Small intestine (tissue), 7 donors: ENCODE measurements around the gene DDC. TPM values are rescaled to one million over a fixed set of nuclear protein-coding genes. Genes with fewer than 3 reads are reported as not detected.
A peak's percentile ranks its signal among the peaks of the same experiment; 100 is the strongest.

Experiments used
- DNase-seq, 2 donors: peaks; one replicate each; pipeline versions ENCODE4 v3.0.0 to v3.0.0-alpha.2; 2013
- FAIRE-seq: peaks from 2 replicates; lab custom pipeline; 2012; peaks lifted over from hg19 to GRCh38; lab: Jason Lieb, UNC
- H3K27ac ChIP-seq, 3 donors: one replicate each; pipeline ENCODE4 v1.5.1; 2013; ENCODE audit warnings: low read length in 2 of 3, mild to moderate bottlenecking in 2 of 3, control low read depth in 1 of 3, inconsistent platforms in 1 of 3, low read depth in 1 of 3, moderate library complexity in 1 of 3
- H3K27me3 ChIP-seq, 3 donors: one replicate each; pipeline ENCODE4 v1.6.1; 2013; ENCODE audit warnings: low read length in 3 of 3, inconsistent platforms in 1 of 3; ENCODE audit not compliant: control insufficient read depth in 3 of 3, insufficient read depth in 3 of 3
- H3K36me3 ChIP-seq, 3 donors: one replicate each; pipeline ENCODE4 v1.6.1; 2013; ENCODE audit warnings: low read length in 3 of 3, inconsistent platforms in 1 of 3, low read depth in 1 of 3, mild to moderate bottlenecking in 1 of 3, moderate library complexity in 1 of 3; ENCODE audit not compliant: control insufficient read depth in 3 of 3, insufficient read depth in 2 of 3
- H3K4me1 ChIP-seq, 3 donors: one replicate each; pipeline ENCODE4 v1.6.1; 2013; ENCODE audit warnings: low read length in 2 of 3, inconsistent platforms in 1 of 3, low read depth in 1 of 3, mild to moderate bottlenecking in 1 of 3, moderate library complexity in 1 of 3; ENCODE audit not compliant: control insufficient read depth in 3 of 3, insufficient read depth in 2 of 3
- H3K4me3 ChIP-seq, 3 donors: one replicate each; pipeline ENCODE4 v1.5.1; 2013; ENCODE audit warnings: low read length in 3 of 3, control low read depth in 1 of 3, inconsistent platforms in 1 of 3, low read depth in 1 of 3, mild to moderate bottlenecking in 1 of 3, moderate library complexity in 1 of 3
- H3K9me3 ChIP-seq, 2 donors: one replicate each; pipeline ENCODE4 v1.6.1; 2013; ENCODE audit warnings: low read depth in 1 of 2, low read length in 1 of 2; ENCODE audit not compliant: control insufficient read depth in 2 of 2, insufficient read depth in 1 of 2
- WGBS, 3 donors: extraction: QIAGEN DNeasy Blood & Tissue Kit; methylation state at CpG; one replicate each; pipeline ENCODE4 v1.1.7; 2013; 5-methylcytosine and 5-hydroxymethylcytosine counted together
- polyA plus RNA-seq, 4 donors: library from polyadenylated mRNA; stranded (reverse) in 3 of 4; unstranded in 1 of 4; fragments of 200-250 nt in 3 of 4; fragments of 120-200 nt in 1 of 4; gene quantifications; one replicate each; pipeline versions ENCODE4 v1.2.1 to v1.2.3, GENCODE V29; 2013
- donor health status: healthy with polysubstance abuse.
- donor health status: control.
- donor health status: control.
- donor health status: Bipolar disorder and iron deficiency.
- donor health status: healthy.

Gene DDC
- polyA plus RNA-seq, 4 donors, result 127 to 689 (median 344) TPM

DNA sequence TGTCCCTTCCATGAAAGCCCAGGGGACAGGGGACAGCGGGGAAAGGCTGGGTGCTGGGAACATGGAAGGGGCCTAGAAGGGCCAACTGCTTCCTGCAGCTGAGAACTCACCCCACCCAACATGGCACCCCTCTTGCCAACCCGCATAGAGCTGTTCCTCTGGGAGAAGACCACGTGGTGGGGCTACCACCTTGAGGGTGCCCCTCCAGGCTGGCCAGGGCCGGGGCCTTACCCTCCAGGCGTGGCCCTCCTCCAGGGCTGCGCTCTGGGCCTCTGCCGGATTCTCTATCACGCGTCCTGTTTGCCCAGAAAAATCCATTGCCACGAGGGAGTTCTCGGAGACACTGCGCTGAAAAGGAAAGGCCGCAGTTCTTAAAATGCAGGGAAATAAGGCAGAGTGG lies 39.9 kb upstream of the DDC start:
- DNase-seq (no peak), FAIRE-seq (no peak)
- Histone ChIP-seq H3K9me3 (no peaks in the 10 kb centered on the region), H3K36me3 (peaks cover 5 to 42% (median 8%) of the 10 kb centered on the region in 3 donors), H3K4me3 (no peak overlapping the region), H3K27me3 (no peaks in the 10 kb centered on the region), H3K27ac (no peak overlapping the region), H3K4me1 (no peaks in the 10 kb centered on the region)
- WGBS, 3 donors, result 94 to 98% (median 96%) methylated on average over 13 of the region's 13 CpGs

DNA sequence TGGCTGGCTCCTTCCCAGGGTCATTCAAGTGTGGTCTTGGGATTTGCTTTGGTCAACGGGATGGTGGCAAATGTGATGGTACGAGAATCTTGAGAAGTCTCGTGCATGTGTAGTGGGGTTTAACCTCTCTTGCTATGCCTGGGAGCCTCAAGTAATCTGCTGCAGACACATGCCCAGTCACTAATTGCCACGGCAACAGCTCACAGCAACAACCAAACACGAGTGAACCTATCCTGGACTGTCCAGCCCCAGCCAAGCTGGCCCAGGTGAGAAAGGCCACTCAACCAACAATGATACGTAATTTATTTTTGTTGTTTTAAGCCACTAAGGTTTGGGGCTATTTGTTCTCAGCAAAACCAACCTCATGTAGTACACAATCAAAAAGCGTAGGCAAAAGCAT lies 38.1 kb upstream of the DDC start:
- Histone ChIP-seq H3K4me1 (no peaks in the 10 kb centered on the region), H3K9me3 (no peaks in the 10 kb centered on the region), H3K27ac (no peak overlapping the region), H3K27me3 (no peaks in the 10 kb centered on the region), H3K36me3 (peaks cover 8 to 45% (median 11%) of the 10 kb centered on the region in 3 donors), H3K4me3 (no peak overlapping the region)
- FAIRE-seq, result no peak
- DNase-seq, result no peak
- WGBS, 3 donors, result 86 to 87% (median 87%) methylated on average over 7 of the region's 7 CpGs

DNA sequence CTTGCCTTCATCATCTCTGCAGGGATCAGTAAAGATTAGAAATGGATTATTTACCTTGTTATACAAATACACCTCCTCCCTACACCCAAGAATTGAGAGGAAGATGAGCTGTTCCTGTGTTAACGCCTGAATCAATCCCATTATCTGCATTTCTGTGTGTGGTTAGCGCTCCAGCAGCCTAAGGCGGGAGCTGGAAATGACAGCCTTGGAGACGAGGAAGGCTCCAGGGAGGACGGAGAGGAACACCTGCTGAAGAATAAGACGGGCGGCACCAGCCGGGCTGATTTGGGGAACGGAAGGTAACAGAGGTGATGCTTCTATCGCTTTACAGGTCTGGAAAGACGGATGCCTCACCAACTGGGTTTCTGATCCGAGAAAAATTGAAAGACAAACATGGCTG lies 34.2 kb upstream of the DDC start:
- H3K36me3 ChIP-seq, result peaks cover 3 to 32% (median 8%) of the 10 kb centered on the region in 3 donors
- FAIRE-seq (no peak), DNase-seq (no peak)
- H3K9me3 ChIP-seq, result no peaks in the 10 kb centered on the region
- 85 to 90% (median 88%) methylated on average over 12 of the region's 12 CpGs for WGBS, 3 donors
- H3K27ac ChIP-seq, result no peak overlapping the region
- no peak overlapping the region for H3K4me3 ChIP-seq
- H3K27me3 ChIP-seq, result no peaks in the 10 kb centered on the region
- no peaks in the 10 kb centered on the region for H3K4me1 ChIP-seq

DNA sequence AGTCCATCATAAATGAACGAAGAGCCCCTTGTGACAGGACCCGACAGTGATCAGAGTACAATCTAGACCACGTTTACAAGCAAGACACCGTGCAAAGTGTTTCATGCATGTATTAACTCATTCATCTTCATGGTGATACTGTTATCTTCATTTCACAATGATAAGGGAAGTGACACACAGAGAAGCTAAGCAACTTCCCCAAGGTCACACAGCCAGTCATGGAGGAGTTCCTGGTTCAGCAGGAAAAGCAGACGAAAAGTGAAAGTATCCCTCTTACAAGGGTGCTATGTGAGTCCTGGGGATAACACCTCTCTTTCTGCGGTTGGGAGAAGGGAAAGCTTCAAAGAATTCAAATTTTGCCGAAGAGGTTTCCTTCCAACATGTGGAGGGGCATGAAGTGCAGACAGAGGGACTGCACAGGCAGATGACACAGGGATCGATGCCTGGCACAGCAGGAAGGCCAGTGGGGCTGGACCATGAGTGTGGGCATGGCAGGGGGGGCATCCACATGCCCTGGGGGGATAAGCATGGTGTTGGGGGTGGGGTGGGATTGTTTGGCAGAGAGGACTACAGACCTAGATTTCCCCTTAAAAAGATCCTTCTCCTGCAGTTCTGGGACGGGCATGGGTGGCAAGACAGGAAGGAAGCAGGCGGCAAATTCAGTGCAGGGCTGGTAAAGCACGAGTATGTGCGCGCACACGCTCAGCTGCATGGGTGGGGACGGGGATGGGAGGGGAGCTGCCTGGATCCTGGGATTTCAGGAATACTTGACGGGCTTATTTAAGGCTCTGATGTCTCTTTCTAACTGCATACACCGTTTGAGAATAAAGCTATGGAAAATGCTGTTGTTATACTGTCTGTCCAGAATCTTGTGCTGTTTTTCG lies 33.5 kb upstream of the DDC start:
- no peak overlapping the region for H3K27ac ChIP-seq
- no peaks in the 10 kb centered on the region for H3K9me3 ChIP-seq
- H3K4me1 ChIP-seq, result no peaks in the 10 kb centered on the region
- WGBS, 3 donors, result 79 to 84% (median 83%) methylated on average over 18 of the region's 18 CpGs
- FAIRE-seq (no peak), DNase-seq (no peak)
- peaks cover 6 to 28% (median 7%) of the 10 kb centered on the region in 3 donors for H3K36me3 ChIP-seq
- no peaks in the 10 kb centered on the region for H3K27me3 ChIP-seq
- no peak overlapping the region for H3K4me3 ChIP-seq

DNA sequence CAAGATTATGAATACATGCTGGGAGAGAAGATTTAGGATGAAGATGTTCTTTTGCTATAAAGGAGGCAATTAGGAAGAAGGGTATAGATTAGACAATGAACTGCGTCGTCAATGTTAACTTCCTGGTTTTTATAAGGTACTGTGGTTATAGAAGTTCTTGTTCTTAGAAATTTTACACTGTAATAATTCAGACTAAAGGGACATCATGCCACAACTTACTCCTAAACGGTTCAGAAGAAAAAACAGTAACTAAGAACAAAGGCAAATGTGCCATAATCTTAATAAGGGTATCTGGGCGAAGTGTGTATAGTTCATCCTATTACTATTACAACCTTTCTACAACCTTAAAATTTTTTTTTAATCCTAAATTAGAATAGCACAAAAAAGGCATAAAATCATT lies 31.3 kb upstream of the DDC start:
- Histone ChIP-seq H3K4me3 (no peak overlapping the region), H3K4me1 (peaks cover 0 to 5% (median 0%) of the 10 kb centered on the region in 3 donors), H3K36me3 (peaks cover 5 to 34% (median 6%) of the 10 kb centered on the region in 3 donors), H3K9me3 (no peaks in the 10 kb centered on the region), H3K27ac (no peak overlapping the region), H3K27me3 (no peaks in the 10 kb centered on the region)
- FAIRE-seq (no peak), DNase-seq (no peak)
- 71 to 80% (median 71%) methylated on average over 4 of the region's 4 CpGs for WGBS, 3 donors

- peaks cover 5 to 34% (median 6%) of the 10 kb centered on the region in 3 donors for H3K36me3 ChIP-seq
- no peak for FAIRE-seq
- 47 to 75% (median 56%) methylated on average over 5 of the region's 5 CpGs for WGBS, 3 donors
- H3K27me3 ChIP-seq, result no peaks in the 10 kb centered on the region
- no peaks in the 10 kb centered on the region for H3K9me3 ChIP-seq
- H3K27ac ChIP-seq, result no peak overlapping the region
- H3K4me1 ChIP-seq, result peaks cover 0 to 12% (median 0%) of the 10 kb centered on the region in 3 donors
- no peak overlapping the region for H3K4me3 ChIP-seq
- DNase-seq, result peak; percentile 48 to 53
Measured at GRCh38 chr7:50595491-50596102, 30.4 kb upstream of the DDC start.

- FAIRE-seq (no peak), DNase-seq (no peak)
- no peak overlapping the region for H3K4me3 ChIP-seq
- H3K36me3 ChIP-seq, result peaks cover 5 to 34% (median 6%) of the 10 kb centered on the region in 3 donors
- peaks cover 0 to 12% (median 0%) of the 10 kb centered on the region in 3 donors for H3K4me1 ChIP-seq
- H3K9me3 ChIP-seq, result no peaks in the 10 kb centered on the region
- H3K27ac ChIP-seq, result no peak overlapping the region
- no peaks in the 10 kb centered on the region for H3K27me3 ChIP-seq
- 63 to 72% (median 69%) methylated on average over 7 of the region's 7 CpGs for WGBS, 3 donors
Measured at GRCh38 chr7:50594734-50595485, 29.7 kb upstream of the DDC start.

DNA sequence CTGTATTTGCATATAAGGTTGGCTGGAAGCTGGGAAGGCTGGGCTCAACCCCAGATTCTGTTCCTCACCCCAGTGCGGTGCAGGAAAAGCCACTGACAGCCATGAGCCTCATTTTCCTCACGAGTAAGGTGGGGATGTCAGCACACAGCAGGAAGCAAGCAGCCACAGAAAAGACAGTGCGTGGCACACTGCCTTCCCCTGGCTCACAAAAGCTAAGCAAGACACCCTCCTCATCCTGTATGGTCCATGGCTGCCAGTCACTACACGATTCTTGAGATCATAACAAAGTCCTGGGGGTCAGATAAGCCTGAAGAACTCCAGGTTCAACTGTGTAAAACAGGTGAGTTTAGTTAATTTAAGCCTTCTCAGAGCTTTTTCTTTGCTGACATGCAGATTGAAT lies 28.9 kb upstream of the DDC start:
- no peak overlapping the region for H3K4me3 ChIP-seq
- H3K36me3 ChIP-seq, result peaks cover 5 to 28% (median 6%) of the 10 kb centered on the region in 3 donors
- H3K9me3 ChIP-seq, result no peaks in the 10 kb centered on the region
- DNase-seq (no peak), FAIRE-seq (no peak)
- H3K27ac ChIP-seq, result no peak overlapping the region
- H3K27me3 ChIP-seq, result no peaks in the 10 kb centered on the region
- H3K4me1 ChIP-seq, result peaks cover 0 to 12% (median 0%) of the 10 kb centered on the region in 3 donors
- 74 to 82% (median 81%) methylated on average over 4 of the region's 4 CpGs for WGBS, 3 donors
